GM18511 (cell line): ENCODE data around the gene TMEM81.

Experiments
- ATAC-seq: cut with Tn5 transposase; IDR thresholded peaks from one replicate; pipeline ENCODE4 v1.9.1; 2021; ENCODE audit warnings: mild to moderate bottlenecking, moderate library complexity; ENCODE audit not compliant: unreplicated experiment

Gene TMEM81, protein sequence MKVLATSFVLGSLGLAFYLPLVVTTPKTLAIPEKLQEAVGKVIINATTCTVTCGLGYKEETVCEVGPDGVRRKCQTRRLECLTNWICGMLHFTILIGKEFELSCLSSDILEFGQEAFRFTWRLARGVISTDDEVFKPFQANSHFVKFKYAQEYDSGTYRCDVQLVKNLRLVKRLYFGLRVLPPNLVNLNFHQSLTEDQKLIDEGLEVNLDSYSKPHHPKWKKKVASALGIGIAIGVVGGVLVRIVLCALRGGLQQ

DNA sequence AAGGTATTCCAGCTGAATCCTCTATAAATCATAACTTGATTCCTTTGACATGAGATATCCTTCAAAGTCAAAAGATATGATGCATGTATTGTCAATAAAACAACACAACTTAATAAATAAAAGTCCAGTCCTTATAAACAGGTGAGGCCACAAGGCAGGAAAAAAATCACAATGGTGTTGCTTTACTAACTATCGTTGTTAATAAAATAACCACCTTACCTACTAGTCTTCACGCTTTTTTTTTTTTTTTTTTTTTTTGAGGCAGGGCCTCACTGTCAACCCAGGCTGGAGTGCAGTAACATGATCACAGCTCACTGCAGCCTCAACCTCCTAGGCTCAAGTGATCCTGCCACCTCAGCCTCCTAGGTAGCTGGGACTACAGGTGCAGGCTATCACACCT, at the start of gene TMEM81:
Gene TMEM81, minus strand, starts transcription at position 101 of the 400 bp plus-strand sequence. CDS start 140 bp downstream, outside the sequence.
- no peak for ATAC-seq

DNA sequence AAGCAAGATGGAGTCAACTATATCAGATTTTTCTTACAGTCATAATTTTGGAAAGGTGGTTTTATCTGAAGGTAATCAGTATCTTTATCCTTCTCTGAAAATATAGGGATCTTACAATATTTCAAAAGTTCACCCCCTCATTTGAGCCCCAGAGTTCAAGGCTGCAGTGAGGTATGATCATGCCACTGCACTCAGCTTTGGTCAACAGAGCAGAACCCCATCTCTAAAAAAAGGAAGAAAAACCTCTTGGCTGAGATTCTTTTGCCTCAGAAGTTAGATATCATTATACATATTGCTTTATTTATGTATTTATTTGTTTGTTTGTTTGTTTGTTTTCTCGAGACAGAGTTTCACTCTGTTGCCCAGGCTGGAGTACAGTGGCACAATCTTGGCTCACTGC, 49.0 kb upstream of the TMEM81 start:
- no peak for ATAC-seq

DNA sequence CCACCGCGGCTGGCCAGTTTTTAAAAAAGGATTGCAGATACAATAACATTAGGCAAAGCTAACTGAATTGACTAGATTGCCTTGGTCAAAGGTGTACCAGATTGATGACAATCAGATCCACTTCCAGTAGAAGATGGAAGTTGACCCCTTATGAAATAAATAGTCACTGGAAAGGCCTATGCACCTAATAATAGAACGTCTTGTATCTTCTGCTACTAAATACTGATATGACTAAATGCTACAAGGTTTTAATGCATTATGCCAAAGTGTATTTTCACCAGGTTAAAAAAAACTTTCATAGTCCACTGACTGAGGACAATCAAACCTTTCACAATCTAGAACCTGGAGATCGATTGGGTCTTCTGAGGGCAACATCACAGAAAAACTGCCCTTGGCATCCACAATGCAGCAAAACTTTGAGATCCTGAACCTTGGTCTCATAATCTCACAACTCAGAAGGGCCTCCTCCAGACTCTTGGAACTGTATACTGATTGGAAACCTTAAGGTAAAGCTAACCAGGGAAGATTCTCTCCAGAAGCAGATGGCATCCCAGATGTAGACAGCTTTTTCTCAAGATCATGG, 45.3 kb upstream of the TMEM81 start:
- ATAC-seq: no peak

DNA sequence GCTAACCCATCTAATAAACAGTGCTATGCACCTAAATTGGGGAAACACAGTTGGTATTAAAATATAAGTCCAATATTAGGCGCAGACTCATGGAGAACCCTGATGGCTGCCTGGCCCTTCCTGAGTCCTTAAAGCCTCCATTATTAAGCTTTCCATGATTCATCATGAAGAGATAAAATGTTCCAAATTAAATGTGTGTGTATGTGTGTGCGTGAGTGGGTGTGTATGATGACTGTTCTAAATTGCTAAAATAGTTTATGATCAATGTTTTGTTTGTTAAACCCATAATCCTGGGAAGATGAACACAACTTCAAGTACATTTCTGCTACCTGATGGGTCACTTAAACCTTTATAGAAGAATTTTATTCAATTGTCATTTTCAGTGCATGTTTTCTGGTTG, 43.8 kb upstream of the TMEM81 start:
- no peak for ATAC-seq

DNA sequence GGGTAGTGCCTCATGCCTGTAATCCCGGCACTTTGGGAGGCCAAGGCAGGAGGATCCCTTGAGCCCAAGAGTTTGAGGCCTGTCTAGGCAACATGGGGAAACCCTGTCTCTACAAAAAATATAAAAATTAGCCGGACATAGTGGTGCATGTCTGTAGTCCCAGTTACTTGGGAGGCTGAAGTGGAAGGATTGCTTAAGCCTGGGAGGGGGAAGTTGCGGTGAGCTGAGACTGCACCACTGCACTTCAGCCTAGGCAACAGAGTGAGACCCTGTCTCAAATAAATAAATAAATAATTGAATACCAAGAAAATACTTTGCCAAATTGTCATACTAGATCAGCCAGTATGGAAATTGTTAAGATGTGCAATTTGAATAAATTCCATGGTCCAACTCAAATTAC, 43.4 kb upstream of the TMEM81 start:
- no peak for ATAC-seq

DNA sequence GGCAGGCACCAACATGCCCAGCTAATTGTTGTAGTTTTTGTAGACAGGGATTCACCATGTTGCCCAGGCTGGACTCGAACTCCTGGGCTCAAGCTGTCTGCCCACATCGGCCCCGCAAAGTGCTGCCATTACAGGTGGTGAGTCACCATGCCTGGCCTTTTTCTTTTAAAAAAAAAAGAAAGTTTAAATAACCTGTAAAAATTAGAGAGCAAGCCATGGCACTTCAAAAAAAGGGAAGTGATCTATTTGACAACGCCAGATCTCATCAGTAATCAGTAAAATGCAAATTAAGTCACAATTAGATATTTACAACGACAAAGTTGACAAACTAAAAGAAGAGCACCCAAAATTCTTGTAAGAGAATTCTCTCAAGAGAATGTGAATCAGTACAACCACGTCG, 40.5 kb upstream of the TMEM81 start:
- no peak for ATAC-seq

DNA sequence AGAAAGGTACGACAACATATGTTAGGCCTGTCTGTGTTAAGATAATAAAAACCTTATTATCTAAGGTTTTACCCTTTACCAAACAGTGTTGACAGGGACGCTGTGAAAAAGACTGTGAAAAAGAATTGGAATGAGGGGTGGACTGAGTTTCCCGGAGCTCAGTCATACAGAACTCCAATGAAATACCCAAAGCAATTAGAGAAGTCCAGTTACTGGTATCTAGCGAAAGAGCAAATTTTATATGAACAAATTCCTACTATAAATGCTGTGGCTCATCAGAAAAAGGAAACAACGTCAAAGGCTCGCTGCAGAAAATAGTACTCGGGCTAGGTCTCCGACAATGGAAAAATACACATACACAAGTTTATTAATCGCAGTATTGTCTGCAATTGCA, 38.2 kb upstream of the TMEM81 start:
- peak; percentile 22 for ATAC-seq

DNA sequence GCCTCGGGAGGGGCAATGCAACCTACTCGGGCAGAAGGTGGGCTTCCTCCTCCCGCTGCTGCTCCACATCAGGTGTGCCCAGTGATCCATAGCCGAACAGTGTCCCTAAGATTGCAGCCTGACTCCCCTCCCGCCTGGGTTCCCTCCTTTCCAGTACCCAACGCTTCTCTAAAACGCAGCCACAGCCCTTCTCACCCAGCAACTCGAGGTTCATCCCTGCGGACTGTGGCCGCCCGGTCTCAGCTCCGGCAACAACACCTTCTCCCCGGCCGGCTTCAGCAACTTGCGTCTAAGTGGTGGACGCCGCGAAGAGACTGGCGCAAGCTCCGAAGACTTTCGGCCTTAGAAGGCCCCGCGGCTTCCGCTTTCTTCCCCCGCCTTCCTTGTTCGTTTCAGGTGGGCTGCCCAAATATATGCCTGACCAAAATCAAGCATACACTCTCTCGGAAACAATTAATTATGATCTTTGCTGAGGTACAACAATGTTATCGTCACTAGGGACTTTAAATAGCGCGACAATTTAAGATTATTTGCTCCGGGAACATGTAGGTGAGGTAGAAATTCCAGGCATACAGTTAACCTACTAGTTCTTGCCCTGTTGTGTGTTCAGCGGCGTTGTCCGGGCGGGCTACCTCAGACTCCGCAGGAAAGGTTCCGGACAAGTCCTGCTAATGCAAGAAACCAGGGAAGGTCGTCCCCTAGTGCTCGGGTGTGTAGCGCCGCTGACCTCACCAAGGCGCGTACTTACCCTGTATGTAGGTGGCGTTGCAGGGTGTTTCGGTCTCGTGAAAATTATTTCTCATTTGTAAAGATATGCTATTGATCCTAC, 37.6 kb upstream of the TMEM81 start, which contains the start of gene RBBP5:
Gene RBBP5, minus strand, starts transcription at position 319 of the 829 bp plus-strand sequence. Its CDS starts 105 bp downstream, at position 214.
- ATAC-seq: peak; percentile 95

DNA sequence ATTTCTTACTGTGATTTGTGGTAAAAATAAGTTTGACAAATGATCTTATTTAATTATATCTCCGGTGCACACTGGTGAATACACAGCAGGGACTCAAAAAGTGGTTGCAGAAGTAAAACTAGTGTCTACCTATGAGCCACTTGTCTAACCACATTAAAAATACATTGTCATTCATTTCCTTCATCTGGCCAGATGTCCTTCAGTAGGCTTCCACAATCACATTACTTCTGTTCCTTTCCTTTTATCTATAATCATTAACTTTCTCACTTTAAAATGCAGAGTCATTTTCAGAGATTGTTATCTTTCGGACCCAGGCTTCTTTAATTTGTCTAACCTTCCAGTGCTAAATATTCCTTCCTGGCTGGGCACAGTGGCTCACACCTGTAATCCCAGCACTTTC, 34.5 kb upstream of the TMEM81 start:
- ATAC-seq: no peak

DNA sequence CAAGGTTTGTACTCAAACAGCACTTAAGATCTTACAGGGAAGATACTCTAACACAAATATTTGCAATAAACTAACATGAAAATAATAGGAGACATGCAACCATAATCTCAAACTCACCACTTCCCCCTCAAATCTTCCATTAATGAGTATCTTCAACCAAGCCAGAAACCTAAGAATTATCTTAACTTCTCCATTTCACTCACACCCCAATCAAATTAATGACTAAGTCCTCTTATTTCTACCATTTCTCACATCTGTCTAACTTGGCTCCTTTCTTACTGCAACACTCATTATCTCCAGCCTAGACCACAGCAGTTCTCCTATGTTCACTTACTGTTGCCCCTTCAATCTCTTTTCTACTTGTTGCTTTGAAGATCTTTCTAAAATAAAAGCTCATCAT, 27.1 kb upstream of the TMEM81 start:
- no peak for ATAC-seq

DNA sequence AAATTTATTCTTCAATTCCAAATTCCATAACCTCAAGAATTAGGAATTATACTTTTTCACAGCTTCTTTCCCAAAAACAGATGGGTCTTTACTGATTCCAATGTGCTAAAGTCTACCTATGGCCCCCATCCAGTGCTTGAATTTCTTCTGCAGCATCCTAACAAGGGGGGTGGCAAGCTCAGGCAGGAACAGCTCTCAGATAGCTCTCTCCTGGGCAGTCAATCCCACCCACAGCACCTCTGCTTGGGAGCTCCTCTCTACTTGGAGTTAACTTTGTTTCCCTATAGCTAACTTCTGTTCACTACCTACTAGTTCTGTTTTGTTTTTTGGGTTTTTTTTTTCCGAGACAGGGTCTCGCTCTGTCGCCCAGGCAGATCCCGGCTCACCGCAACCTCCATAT, 25.5 kb upstream of the TMEM81 start:
- ATAC-seq: no peak

DNA sequence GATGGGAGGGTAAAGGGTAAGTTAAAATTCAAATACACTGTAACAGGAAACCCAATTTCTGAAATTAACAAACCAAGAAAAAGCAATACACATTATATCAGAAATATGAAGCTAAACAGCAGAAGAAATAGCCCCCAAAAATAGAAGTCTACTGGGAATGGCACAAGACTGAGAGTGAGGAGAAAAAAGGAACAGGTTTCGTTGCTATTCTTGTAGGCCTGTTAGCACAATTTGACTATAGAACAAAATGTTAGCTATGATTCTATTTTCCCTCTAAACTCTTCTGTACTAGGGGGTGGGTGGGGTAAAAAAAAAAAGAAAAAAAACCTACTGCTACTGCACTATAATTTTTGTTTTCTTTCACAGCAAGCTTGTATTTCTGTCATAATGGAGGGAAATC, 25.0 kb upstream of the TMEM81 start:
- ATAC-seq: no peak

DNA sequence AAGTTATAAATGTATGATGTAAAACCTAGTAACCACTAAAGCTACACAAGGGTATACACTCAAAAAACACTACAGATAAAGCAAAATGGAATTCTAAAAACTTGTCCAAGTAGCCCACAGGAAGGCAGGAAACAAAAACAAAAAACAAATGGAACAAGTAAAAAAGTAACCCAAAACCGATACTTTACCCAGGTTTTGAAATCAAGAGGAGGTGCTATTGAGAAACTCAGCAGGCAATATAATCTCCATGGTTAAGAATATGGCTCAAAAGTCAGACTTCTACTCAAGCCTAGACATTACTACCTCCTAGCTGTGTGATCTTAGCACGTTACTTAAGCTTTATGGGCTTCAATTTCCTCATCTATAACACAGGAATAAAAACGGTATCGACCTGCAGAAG, 24.2 kb upstream of the TMEM81 start:
- no peak for ATAC-seq

DNA sequence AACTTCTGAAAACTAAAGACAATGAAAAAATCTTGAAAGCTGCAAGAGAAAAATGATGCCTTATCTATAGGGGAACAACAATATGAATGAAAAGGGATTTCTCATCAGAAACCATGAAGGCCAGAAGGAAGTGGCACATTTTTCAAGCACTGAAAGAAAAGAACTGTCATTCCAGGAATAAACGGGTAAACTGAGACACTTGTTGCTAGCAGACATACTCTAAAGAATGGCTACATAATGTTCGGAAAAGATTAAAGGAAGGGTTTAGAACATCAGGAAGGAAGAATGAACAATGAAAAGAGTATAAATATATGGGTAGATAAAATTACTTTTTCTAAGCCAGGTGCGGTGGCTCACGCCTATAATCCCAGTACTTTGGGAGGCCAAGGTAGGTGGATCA, 23.1 kb upstream of the TMEM81 start:
- ATAC-seq: no peak

DNA sequence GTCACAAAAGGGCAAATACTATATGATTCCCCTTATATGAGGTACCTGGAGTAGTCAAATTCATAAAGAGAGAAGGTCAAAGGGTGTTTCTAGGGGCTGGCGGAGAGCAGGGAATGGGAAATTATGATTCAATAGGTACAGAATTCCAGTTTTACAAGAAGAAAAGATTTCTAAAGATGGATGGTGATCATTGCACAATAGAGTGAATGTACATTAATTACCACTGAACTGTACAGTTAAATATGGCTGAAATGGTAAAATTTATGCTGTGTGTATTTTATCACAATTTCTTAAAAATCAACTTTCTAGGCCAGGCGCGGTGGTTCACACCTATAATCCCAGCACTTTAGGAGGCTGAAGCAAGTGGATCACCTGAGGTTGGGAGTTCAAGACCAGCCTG, 18.1 kb upstream of the TMEM81 start:
- ATAC-seq: no peak

DNA sequence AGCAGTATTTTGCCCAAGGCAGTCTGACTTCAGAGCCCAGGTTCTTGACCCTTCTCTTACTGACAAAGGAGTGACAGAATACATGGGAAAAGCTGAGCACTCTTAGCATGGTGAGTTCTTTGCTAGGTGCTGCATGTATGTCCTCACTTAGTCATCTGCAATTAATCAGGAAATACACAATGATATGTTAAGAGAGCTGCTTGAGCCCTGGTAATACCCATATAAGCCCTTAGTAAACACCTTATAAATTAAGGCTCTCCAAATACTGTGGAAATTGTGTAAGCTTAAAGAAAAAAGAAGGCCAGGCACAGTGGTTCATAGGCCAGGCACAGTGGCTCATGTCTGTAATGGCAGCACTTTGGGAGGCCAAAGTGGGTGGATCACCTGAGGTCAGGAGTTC, 14.0 kb upstream of the TMEM81 start:
- no peak for ATAC-seq

DNA sequence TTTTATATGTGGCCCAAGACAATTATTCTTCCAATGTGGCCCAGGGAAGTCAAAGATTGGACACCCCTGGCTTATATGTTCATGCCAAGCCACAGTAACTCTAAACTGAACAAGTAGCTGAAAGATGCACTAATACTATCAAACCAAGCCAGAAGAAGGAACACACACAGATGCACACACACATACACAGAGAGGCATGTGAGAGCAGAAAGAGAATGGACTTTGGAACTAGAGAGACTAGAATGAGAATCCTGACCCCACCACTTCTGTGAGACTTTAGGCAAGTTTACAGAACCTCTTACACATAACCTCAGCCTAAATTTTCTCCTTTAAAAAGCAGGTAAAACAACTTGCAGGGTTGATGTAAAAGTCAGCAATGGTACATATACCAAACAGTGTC, 11.2 kb upstream of the TMEM81 start:
- ATAC-seq: no peak

DNA sequence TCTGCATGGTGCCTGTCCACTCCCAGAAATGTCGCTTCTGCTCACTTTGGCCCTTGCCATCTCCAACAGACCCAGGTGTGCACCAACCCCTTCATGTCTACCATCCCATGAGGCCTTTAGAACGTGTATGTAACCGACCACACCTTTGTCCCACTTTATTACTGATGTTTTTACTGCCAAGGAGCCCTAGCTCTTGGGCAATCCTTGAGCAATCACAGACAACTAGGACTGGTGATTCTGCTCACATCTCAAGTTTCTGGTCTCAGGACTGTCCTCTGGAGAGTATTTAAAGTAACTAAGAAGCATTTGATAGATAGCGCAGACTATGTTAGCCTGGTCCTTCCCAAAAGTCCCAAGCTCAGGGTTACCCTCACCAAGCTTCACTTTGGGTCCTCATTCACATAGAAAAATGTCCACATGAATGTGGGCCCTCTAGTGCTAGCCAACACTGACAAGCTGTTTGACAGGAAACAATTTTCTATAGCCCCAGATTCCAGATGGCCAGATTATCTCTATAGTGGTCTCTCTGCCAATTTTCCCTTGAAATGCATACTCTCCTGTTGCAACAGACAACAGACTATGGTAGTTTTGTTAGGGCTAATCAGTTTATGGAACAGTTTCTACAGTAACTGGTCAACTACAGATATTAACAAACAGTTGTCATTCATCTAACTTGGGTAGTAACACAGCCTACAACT, 6.9 kb upstream of the TMEM81 start:
- no peak for ATAC-seq

DNA sequence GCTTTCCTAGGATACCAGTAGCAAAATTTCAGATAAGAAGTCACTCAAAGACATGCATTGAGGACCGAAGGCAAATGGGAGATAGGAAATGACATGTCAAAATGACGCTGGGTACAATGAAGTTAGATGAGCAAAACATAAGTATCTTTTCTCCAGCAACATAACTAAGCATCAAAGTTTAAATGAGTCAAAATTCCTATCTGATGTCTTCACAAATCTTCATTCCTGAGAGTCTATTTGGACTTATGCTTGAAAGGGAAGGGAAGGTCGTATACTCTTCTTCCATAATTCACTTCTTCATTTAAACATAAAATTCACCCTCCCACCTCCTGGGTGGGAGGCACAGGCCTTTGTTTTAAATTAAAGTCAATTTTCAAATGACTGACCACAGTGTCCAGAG, 4.1 kb upstream of the TMEM81 start:
- ATAC-seq: no peak

DNA sequence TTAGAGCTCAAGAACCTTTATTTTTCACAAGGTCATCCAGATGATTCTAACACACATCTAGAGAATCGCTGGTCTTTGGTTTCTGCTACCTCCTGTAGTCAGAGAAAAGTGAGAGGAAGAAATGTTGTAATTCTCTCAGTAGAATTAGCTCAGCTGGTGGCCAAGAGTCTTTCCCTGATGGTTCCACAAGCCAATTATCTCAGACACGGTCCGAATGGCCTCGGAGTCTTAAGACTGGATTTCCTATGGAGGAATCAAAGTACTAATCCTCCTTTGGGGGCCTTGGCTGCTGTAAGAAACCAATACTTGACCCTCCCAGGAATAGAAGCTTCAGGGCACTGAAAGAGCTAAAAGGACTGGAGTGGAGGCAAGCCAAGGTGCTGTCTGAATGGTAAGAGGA, 1.8 kb downstream of the TMEM81 start:
- no peak for ATAC-seq

DNA sequence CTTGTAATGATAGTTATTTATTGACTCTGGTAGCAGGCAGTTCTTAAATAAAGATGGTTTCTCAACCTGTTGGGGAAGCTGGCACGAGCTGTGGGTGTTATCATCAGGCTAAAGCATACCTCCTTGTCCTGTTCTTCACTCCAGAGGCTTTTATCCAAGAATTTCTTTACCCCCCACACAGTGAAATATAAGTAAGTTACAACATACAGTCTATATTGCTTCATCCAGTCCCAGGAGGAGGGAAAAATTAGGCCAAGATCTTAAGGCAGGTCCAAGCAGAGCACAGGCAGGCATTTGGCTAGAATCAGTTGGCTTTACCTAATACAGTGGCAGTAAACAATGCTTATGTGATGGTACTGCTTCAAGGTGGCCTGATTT, 6.3 kb downstream of the TMEM81 start:
- no peak for ATAC-seq
